K562 (cell line): ENCODE measurements around the gene ANKRD13A. TPM values are rescaled to one million over a fixed set of nuclear protein-coding genes. Genes with fewer than 3 reads are reported as not detected.

ENCODE experiments used
- ASH1L ChIP-seq: fragments of 450-650 bp; IDR thresholded peaks from 2 replicates; pipeline ENCODE4 v1.6.1; 2018; ENCODE audit warnings: borderline replicate concordance, mild to moderate bottlenecking, low read depth; ENCODE audit not compliant: partially characterized antibody
- C11orf30 ChIP-seq: fragments of 450-650 bp; IDR thresholded peaks from 2 replicates; pipeline ENCODE4 v1.6.1; 2016; ENCODE audit warnings: low read depth, mild to moderate bottlenecking
- E2F6 ChIP-seq, 2 experiments: IDR thresholded peaks; 2 replicates each; pipeline ENCODE4 v1.6.1; 2011; ENCODE audit warnings: borderline replicate concordance in 1 of 2, control low read depth in 1 of 2, low read depth in 1 of 2, low read length in 1 of 2, mild to moderate bottlenecking in 1 of 2, mixed read lengths in 1 of 2, moderate library complexity in 1 of 2; ENCODE audit not compliant: insufficient read depth in 1 of 2, insufficient read length in 1 of 2, poor library complexity in 1 of 2, severe bottlenecking in 1 of 2; ENCODE audit errors: extremely low read depth in 1 of 2
- HDAC6 ChIP-seq: IDR thresholded peaks from 2 replicates; pipeline ENCODE4 v1.6.1; 2012; ENCODE audit warnings: low read depth, mild to moderate bottlenecking, control low read depth, inconsistent platforms, low read length, moderate library complexity
- HMG20B ChIP-seq: fragments of 250-450 bp; sonication (Bioruptor Pico); IDR thresholded peaks from 2 replicates; pipeline ENCODE4 v1.5.0; 2021; ENCODE audit warnings: mild to moderate bottlenecking
- KLF1 ChIP-seq: fragments of 450-650 bp; IDR thresholded peaks from 2 replicates; pipeline ENCODE4 v1.6.1; 2016; ENCODE audit warnings: missing genetic modification characterization, missing compliant biosample characterization
- KLF6 ChIP-seq: fragments of 250-450 bp; sonication (Bioruptor Pico); IDR thresholded peaks from 2 replicates; pipeline ENCODE4 v1.4.0; 2020; ENCODE audit warnings: mild to moderate bottlenecking, moderate library complexity, borderline replicate concordance
- LCOR ChIP-seq: sonication (generic); formaldehyde crosslinking; IDR thresholded peaks from 2 replicates; pipeline ENCODE4 v1.8.0; 2022; ENCODE audit warnings: mild to moderate bottlenecking, missing genetic modification reagents
- RCOR1 ChIP-seq, 2 experiments: IDR thresholded peaks; 2 replicates each; pipeline ENCODE4 v1.6.1; 2012; ENCODE audit warnings: low read depth in 2 of 2, low read length in 2 of 2, borderline replicate concordance in 1 of 2, improper control_type of control experiment in 1 of 2
- SMARCE1 ChIP-seq: fragments of 450-650 bp; IDR thresholded peaks from 2 replicates; pipeline ENCODE4 v1.7.1; 2016; ENCODE audit warnings: mild to moderate bottlenecking
- TFE3 ChIP-seq: fragments of 450-650 bp; formaldehyde crosslinking; IDR thresholded peaks from 2 replicates; pipeline ENCODE4 v1.4.0; 2020; ENCODE audit warnings: mild to moderate bottlenecking, mixed read lengths
- TOE1 ChIP-seq, 2 experiments: fragments of 450-650 bp in 1 of 2; sonication (generic) in 1 of 2; formaldehyde crosslinking in 1 of 2; IDR thresholded peaks; 2 replicates each; pipeline versions ENCODE4 v1.7.1 to v1.8.0; 2016 to 2022; ENCODE audit warnings: borderline replicate concordance in 2 of 2, mild to moderate bottlenecking in 2 of 2, antibody characterized with exemption in 1 of 2, inconsistent platforms in 1 of 2, low read depth in 1 of 2, missing genetic modification reagents in 1 of 2, moderate library complexity in 1 of 2
- ZEB2 ChIP-seq: fragments of 450-650 bp; IDR thresholded peaks from 2 replicates; pipeline ENCODE4 v1.6.1; 2016
- ZNF324 ChIP-seq: fragments of 250-450 bp; sonication (Bioruptor Pico); IDR thresholded peaks from 2 replicates; pipeline ENCODE4 v1.4.0; 2020; ENCODE audit warnings: mild to moderate bottlenecking
- ZNF780A ChIP-seq: fragments of 250-450 bp; sonication (Bioruptor Pico); IDR thresholded peaks from 2 replicates; pipeline ENCODE4 v1.5.0; 2021; ENCODE audit warnings: mild to moderate bottlenecking
- polyA plus RNA-seq, 8 experiments: library from polyadenylated mRNA; depleted of rRNA in 4 of 8; stranded (reverse) in 5 of 8; unstranded in 3 of 8; fragments of >200 nt; fragmentation: Nextera tagmentation in 2 of 8; fragmentation: Illumina TruSeq in 1 of 8; extraction: Ambion mirVana in 2 of 8; extraction: Trizol in 1 of 8; gene quantifications; 2 replicates each; pipeline versions ENCODE4 v1.2.1 to v1.2.3, GENCODE V29; 2011 to 2014; ENCODE audit warnings: inconsistent platforms in 1 of 8, missing spikeins in 1 of 8
- total RNA-seq, 7 experiments: library from RNA; depleted of rRNA in 6 of 7; stranded (reverse); fragments of >200 nt in 6 of 7; fragmentation: Illumina TruSeq in 2 of 7; extraction: Trizol in 2 of 7; gene quantifications; 2 replicates each; pipeline versions ENCODE4 v1.2.1 to v1.2.3, GENCODE V29; 2011 to 2021; ENCODE audit warnings: low replicate concordance in 1 of 7
- TF ChIP-seq, protein P1 (sequence below): fragments of 250-450 bp; sonication (Bioruptor Pico); IDR thresholded peaks from 2 replicates; pipeline ENCODE4 v1.5.0; 2021

Gene ANKRD13A
- total and polyA plus RNA-seq, 9 of the 15 experiments (the other 6 are each of a cell fraction or from before 2014, with no cell fraction given), result 5.0 to 55.0 (median 41.5) TPM

DNA sequence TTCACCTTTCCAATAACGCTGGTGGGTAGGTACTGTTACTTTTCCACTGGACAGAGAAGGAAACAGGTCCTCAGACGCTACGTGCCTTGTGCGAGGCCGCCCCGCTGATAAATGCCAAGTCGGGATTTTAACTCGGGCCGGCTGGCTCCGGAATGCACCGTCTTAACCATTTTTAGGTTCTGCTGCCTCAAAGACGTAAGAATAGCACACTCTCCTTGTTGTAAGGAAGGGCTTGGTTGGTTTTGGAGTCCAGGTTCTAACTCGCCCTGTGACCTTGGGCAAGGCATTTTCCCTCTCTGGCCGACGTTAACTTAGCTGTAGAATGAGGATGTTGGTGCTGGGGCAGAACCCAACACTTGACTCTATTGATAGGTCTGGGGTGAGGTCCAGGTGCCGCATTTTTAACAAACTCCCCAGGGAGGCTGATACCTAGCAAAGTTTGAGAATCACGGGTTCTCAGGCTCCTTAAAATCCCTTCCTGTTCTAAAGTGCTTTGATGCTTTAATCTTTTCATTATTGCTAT lies 814 bp downstream of the ANKRD13A start (continued):
- no peak for TF ChIP-seq TFE3 (CRISPR knock-in tag)
- peak; percentile 36; the same call in 1 of the 2 replicates for TF ChIP-seq C11orf30
- no peak for TF ChIP-seq RCOR1 (IDR thresholded peaks at IDR 0.05; ENCODE audit: borderline replicate concordance in 1 of 2, low read depth in 2 of 2, low read length in 2 of 2)
- TF ChIP-seq SMARCE1, result no peak
- TF ChIP-seq E2F6 (IDR thresholded peaks at IDR 0.05; ENCODE audit: borderline replicate concordance in 1 of 2, extremely low read depth in 1 of 2, insufficient read depth in 1 of 2, insufficient read length in 1 of 2, low read depth in 1 of 2, low read length in 1 of 2, poor library complexity in 1 of 2, severe bottlenecking in 1 of 2), result peak in 1 of 2 experiments; percentile 12
- no peak for TF ChIP-seq ZNF324 (CRISPR knock-in tag)
- no peak for TF ChIP-seq HDAC6
- no peak for TF ChIP-seq KLF1 (tag)
- TF ChIP-seq, protein P1, sequence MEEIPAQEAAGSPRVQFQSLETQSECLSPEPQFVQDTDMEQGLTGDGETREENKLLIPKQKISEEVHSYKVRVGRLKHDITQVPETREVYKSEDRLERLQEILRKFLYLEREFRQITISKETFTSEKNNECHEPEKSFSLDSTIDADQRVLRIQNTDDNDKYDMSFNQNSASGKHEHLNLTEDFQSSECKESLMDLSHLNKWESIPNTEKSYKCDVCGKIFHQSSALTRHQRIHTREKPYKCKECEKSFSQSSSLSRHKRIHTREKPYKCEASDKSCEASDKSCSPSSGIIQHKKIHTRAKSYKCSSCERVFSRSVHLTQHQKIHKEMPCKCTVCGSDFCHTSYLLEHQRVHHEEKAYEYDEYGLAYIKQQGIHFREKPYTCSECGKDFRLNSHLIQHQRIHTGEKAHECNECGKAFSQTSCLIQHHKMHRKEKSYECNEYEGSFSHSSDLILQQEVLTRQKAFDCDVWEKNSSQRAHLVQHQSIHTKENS, result no peak
- TF ChIP-seq LCOR (CRISPR knock-in tag), result no peak
- TF ChIP-seq TOE1 (IDR thresholded peaks at IDR 0.05; ENCODE audit: borderline replicate concordance), result no peak
- TF ChIP-seq TOE1 (CRISPR knock-in tag; IDR thresholded peaks at IDR 0.05; ENCODE audit: borderline replicate concordance, low read depth), result no peak
- no peak for TF ChIP-seq KLF6
- TF ChIP-seq HMG20B (CRISPR knock-in tag), result no peak
- TF ChIP-seq ZNF780A (CRISPR knock-in tag), result no peak
- no peak for TF ChIP-seq ASH1L
- no peak for TF ChIP-seq ZEB2
